ENCODE results near the gene WNT9A.

GRCh38 chr1:227901239-227901905, 46.4 kb downstream of the WNT9A start:
- TF ChIP-seq CTCF (conservative IDR thresholded peaks at IDR 0.05; ENCODE audit: low read depth, low read length) (no peak), EZH2 (IDR thresholded peaks at IDR 0.05; ENCODE audit: borderline replicate concordance, low read depth, low read length, poor library complexity, severe bottlenecking) (no peak)

All from A673 (cell line).